WTC11 (cell line): ENCODE data around the gene RNF150. TPM values are rescaled to one million over a fixed set of nuclear protein-coding genes. Genes with fewer than 3 reads are reported as not detected.

Source experiments
- ATAC-seq: fragments of 200-7000 bp; cut with Tn5 transposase; 2 replicates; pipeline ENCODE4 v1.10.0; 2021; ENCODE audit warnings: mild to moderate bottlenecking, moderate library complexity
- CTCF ChIA-PET: fragments of 300-600 bp; sonication (Branson Sonifier 250); formaldehyde crosslinking; loops from one replicate; lab custom pipeline; 2021; ENCODE audit warnings: antibody characterized with exemption; lab: Charles Lee
- POLR2A ChIA-PET: fragments of 350-600 bp; sonication (Branson Sonifier 250); formaldehyde crosslinking; loops from one replicate; lab custom pipeline; 2021; ENCODE audit warnings: antibody characterized with exemption; lab: Charles Lee
- DNase-seq: peaks from one replicate; pipeline ENCODE4 v3.0.0; 2021; ENCODE audit warnings: low spot score
- H3K27ac Mint-ChIP-seq: 2 replicates; pipeline ENCODE4 v1.8.0; 2021; ENCODE audit warnings: mixed read lengths
- H3K27me3 Mint-ChIP-seq: 2 replicates; pipeline ENCODE4 v1.8.0; 2021; ENCODE audit warnings: low read depth, mild to moderate bottlenecking, moderate library complexity, mixed read lengths
- H3K36me3 Mint-ChIP-seq: 2 replicates; pipeline ENCODE4 v1.8.0; 2021; ENCODE audit warnings: mixed read lengths
- H3K4me1 Mint-ChIP-seq: 2 replicates; pipeline ENCODE4 v1.8.0; 2022; ENCODE audit warnings: mixed read lengths
- H3K4me3 Mint-ChIP-seq: 2 replicates; pipeline ENCODE4 v1.8.0; 2021; ENCODE audit warnings: mild to moderate bottlenecking, moderate library complexity, mixed read lengths
- H3K9me3 Mint-ChIP-seq: 2 replicates; pipeline ENCODE4 v1.8.0; 2021; ENCODE audit warnings: mixed read lengths
- ATF1 ChIP-seq: sonication (generic); formaldehyde crosslinking; IDR thresholded peaks from 2 replicates; pipeline ENCODE4 v1.8.1; 2023; ENCODE audit warnings: mild to moderate bottlenecking, moderate library complexity, missing genetic modification reagents
- EMX1 ChIP-seq: fragments of 250-450 bp; sonication (Bioruptor Pico); IDR thresholded peaks from 2 replicates; pipeline ENCODE4 v1.8.0; 2021; ENCODE audit warnings: mild to moderate bottlenecking
- MXD4 ChIP-seq: fragments of 250-450 bp; sonication (Bioruptor Pico); IDR thresholded peaks from 2 replicates; pipeline ENCODE4 v1.8.0; 2021; ENCODE audit warnings: mild to moderate bottlenecking, moderate library complexity, borderline replicate concordance
- NR1H2 ChIP-seq: sonication (generic); formaldehyde crosslinking; IDR thresholded peaks from 2 replicates; pipeline ENCODE4 v1.9.0; 2021; ENCODE audit warnings: mild to moderate bottlenecking, moderate library complexity, missing genetic modification reagents
- NR2C2 ChIP-seq: sonication (generic); formaldehyde crosslinking; IDR thresholded peaks from 2 replicates; pipeline ENCODE4 v1.8.0; 2022; ENCODE audit warnings: mild to moderate bottlenecking, missing genetic modification reagents
- PRRX2 ChIP-seq: fragments of 250-450 bp; sonication (Bioruptor Pico); IDR thresholded peaks from 2 replicates; pipeline ENCODE4 v1.8.0; 2021; ENCODE audit warnings: mild to moderate bottlenecking
- SMAD3 ChIP-seq: sonication (generic); formaldehyde crosslinking; IDR thresholded peaks from 2 replicates; pipeline ENCODE4 v1.8.0; 2022; ENCODE audit warnings: missing genetic modification reagents, mild to moderate bottlenecking, borderline replicate concordance
- SMAD4 ChIP-seq: sonication (generic); formaldehyde crosslinking; IDR thresholded peaks from 2 replicates; pipeline ENCODE4 v1.8.0; 2022; ENCODE audit warnings: mild to moderate bottlenecking, missing genetic modification reagents
- ZNF317 ChIP-seq: sonication (generic); formaldehyde crosslinking; IDR thresholded peaks from 2 replicates; pipeline ENCODE4 v1.8.1; 2023; ENCODE audit warnings: low read depth, mild to moderate bottlenecking, moderate library complexity, missing genetic modification reagents, borderline replicate concordance
- ZNF416 ChIP-seq: fragments of 250-450 bp; sonication (Bioruptor Pico); IDR thresholded peaks from 2 replicates; pipeline ENCODE4 v1.9.0; 2021; ENCODE audit warnings: mild to moderate bottlenecking, inconsistent platforms
- total RNA-seq: library from RNA; stranded (reverse); gene quantifications from 3 replicates; pipeline ENCODE4 v1.2.3, GENCODE V29; 2021
- TF ChIP-seq, protein P1 (sequence below): fragments of 250-450 bp; sonication (Bioruptor Pico); IDR thresholded peaks from 2 replicates; pipeline ENCODE4 v1.9.0; 2021; ENCODE audit warnings: mild to moderate bottlenecking, borderline replicate concordance
- TF ChIP-seq, protein P2 (sequence below): sonication (generic); formaldehyde crosslinking; IDR thresholded peaks from 2 replicates; pipeline ENCODE4 v1.8.1; 2023; ENCODE audit warnings: mild to moderate bottlenecking, missing genetic modification reagents, moderate library complexity
- TF ChIP-seq, protein P3 (sequence below): sonication (generic); formaldehyde crosslinking; IDR thresholded peaks from 2 replicates; pipeline ENCODE4 v1.8.1; 2022; ENCODE audit warnings: mild to moderate bottlenecking, missing genetic modification reagents, moderate library complexity, borderline replicate concordance
- TF ChIP-seq, protein P4 (sequence below): sonication (generic); formaldehyde crosslinking; IDR thresholded peaks from 2 replicates; pipeline ENCODE4 v1.8.1; 2022; ENCODE audit warnings: missing genetic modification reagents, borderline replicate concordance
- TF ChIP-seq, protein P5 (sequence below): fragments of 250-450 bp; sonication (Bioruptor Pico); IDR thresholded peaks from 2 replicates; pipeline ENCODE4 v1.8.0; 2021; ENCODE audit warnings: mild to moderate bottlenecking
- TF ChIP-seq, protein P6 (sequence below): fragments of 200-600 bp; IDR thresholded peaks from 2 replicates; pipeline ENCODE4 v1.8.0; 2022; ENCODE audit warnings: antibody characterized with exemption
- TF ChIP-seq, protein P7 (sequence below): fragments of 250-450 bp; sonication (Bioruptor Pico); IDR thresholded peaks from 2 replicates; pipeline ENCODE4 v2.1.2; 2022; ENCODE audit warnings: mild to moderate bottlenecking, moderate library complexity
- TF ChIP-seq, protein P8 (sequence below): fragments of 250-450 bp; sonication (Bioruptor Pico); IDR thresholded peaks from 2 replicates; pipeline ENCODE4 v1.9.0; 2021; ENCODE audit warnings: mild to moderate bottlenecking

RNF150 gene
- total RNA-seq, 1 experiment from 2014 or later = 5.9 TPM

DNA sequence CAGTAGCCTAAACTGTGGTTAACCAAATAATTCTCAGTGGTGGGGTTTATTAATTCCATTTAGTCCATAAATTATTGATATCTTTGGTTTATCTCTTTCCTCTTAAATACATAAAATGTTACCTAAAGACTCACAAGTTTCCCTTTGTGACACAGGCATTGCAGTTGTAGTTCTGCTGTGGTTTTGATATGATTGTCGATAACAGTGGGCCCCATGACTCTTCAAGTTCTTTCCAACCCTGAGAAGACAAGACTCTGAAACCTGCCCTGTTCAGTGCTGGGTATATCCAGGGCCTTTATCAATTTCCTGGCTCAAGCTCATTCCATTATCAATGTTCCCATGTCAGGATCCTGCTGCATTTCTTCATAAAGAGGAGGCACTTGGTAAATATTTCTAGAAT is 259.2 kb downstream of the RNF150 start (continued):
- TF ChIP-seq, protein P1, sequence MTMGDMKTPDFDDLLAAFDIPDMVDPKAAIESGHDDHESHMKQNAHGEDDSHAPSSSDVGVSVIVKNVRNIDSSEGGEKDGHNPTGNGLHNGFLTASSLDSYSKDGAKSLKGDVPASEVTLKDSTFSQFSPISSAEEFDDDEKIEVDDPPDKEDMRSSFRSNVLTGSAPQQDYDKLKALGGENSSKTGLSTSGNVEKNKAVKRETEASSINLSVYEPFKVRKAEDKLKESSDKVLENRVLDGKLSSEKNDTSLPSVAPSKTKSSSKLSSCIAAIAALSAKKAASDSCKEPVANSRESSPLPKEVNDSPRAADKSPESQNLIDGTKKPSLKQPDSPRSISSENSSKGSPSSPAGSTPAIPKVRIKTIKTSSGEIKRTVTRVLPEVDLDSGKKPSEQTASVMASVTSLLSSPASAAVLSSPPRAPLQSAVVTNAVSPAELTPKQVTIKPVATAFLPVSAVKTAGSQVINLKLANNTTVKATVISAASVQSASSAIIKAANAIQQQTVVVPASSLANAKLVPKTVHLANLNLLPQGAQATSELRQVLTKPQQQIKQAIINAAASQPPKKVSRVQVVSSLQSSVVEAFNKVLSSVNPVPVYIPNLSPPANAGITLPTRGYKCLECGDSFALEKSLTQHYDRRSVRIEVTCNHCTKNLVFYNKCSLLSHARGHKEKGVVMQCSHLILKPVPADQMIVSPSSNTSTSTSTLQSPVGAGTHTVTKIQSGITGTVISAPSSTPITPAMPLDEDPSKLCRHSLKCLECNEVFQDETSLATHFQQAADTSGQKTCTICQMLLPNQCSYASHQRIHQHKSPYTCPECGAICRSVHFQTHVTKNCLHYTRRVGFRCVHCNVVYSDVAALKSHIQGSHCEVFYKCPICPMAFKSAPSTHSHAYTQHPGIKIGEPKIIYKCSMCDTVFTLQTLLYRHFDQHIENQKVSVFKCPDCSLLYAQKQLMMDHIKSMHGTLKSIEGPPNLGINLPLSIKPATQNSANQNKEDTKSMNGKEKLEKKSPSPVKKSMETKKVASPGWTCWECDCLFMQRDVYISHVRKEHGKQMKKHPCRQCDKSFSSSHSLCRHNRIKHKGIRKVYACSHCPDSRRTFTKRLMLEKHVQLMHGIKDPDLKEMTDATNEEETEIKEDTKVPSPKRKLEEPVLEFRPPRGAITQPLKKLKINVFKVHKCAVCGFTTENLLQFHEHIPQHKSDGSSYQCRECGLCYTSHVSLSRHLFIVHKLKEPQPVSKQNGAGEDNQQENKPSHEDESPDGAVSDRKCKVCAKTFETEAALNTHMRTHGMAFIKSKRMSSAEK (CRISPR knock-in tag) = no peak
- TF ChIP-seq, protein P2, sequence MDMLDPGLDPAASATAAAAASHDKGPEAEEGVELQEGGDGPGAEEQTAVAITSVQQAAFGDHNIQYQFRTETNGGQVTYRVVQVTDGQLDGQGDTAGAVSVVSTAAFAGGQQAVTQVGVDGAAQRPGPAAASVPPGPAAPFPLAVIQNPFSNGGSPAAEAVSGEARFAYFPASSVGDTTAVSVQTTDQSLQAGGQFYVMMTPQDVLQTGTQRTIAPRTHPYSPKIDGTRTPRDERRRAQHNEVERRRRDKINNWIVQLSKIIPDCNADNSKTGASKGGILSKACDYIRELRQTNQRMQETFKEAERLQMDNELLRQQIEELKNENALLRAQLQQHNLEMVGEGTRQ (CRISPR knock-in tag) = no peak
- TF ChIP-seq NR2C2 (CRISPR knock-in tag) = no peak

DNA sequence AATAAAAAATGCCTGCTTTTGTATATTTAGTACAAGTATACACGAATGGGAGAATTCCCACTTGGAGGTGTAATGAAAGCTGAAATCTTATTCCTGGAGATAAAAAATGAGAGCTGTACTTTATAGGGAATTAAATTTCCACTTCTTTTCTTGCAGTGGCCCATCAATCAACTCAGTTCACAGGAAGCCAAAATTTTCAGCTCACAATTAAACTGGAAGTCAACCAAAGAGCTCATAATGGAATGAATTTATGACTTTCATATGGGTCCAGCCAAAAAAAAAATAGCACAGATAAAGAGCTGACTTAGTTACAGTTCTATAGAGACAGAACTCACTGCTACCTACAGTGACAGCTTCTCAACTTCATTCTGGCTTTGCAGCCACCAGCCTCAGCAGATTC is 261.9 kb downstream of the RNF150 start:
- Mint-ChIP-seq H3K36me3 (no peaks in the 10 kb centered on the region), H3K4me1 (peaks cover 10% of the 10 kb centered on the region), H3K27ac (no peak overlapping the region), H3K4me3 (no peak overlapping the region), H3K9me3 (no peaks in the 10 kb centered on the region), H3K27me3 (no peaks in the 10 kb centered on the region)
- POLR2A ChIA-PET = no interaction called here
- ATAC-seq (no peak), DNase-seq (no peak)
- CTCF ChIA-PET = interaction anchor here (0.6 to 1.2 kb wide), 3 partner anchors 13 to 442 kb away, joined by 3 read pairs; partner anchors contain the start of gene RNF150
- TF ChIP-seq ZNF317 (no peak), ATF1 (no peak), ZNF416 (CRISPR knock-in tag) (no peak), NR1H2 (no peak), SMAD4 (CRISPR knock-in tag) (no peak), EMX1 (no peak), MXD4 (no peak), PRRX2 (CRISPR knock-in tag) (no peak), SMAD3 (CRISPR knock-in tag) (no peak)
- TF ChIP-seq, protein P3, sequence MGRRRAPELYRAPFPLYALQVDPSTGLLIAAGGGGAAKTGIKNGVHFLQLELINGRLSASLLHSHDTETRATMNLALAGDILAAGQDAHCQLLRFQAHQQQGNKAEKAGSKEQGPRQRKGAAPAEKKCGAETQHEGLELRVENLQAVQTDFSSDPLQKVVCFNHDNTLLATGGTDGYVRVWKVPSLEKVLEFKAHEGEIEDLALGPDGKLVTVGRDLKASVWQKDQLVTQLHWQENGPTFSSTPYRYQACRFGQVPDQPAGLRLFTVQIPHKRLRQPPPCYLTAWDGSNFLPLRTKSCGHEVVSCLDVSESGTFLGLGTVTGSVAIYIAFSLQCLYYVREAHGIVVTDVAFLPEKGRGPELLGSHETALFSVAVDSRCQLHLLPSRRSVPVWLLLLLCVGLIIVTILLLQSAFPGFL = no peak
- TF ChIP-seq, protein P4, sequence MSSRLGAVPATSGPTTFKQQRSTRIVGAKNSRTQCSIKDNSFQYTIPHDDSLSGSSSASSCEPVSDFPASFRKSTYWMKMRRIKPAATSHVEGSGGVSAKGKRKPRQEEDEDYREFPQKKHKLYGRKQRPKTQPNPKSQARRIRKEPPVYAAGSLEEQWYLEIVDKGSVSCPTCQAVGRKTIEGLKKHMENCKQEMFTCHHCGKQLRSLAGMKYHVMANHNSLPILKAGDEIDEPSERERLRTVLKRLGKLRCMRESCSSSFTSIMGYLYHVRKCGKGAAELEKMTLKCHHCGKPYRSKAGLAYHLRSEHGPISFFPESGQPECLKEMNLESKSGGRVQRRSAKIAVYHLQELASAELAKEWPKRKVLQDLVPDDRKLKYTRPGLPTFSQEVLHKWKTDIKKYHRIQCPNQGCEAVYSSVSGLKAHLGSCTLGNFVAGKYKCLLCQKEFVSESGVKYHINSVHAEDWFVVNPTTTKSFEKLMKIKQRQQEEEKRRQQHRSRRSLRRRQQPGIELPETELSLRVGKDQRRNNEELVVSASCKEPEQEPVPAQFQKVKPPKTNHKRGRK (CRISPR knock-in tag) = no peak
- TF ChIP-seq, protein P5, sequence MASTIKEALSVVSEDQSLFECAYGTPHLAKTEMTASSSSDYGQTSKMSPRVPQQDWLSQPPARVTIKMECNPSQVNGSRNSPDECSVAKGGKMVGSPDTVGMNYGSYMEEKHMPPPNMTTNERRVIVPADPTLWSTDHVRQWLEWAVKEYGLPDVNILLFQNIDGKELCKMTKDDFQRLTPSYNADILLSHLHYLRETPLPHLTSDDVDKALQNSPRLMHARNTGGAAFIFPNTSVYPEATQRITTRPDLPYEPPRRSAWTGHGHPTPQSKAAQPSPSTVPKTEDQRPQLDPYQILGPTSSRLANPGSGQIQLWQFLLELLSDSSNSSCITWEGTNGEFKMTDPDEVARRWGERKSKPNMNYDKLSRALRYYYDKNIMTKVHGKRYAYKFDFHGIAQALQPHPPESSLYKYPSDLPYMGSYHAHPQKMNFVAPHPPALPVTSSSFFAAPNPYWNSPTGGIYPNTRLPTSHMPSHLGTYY (CRISPR knock-in tag) = no peak
- TF ChIP-seq, protein P6, sequence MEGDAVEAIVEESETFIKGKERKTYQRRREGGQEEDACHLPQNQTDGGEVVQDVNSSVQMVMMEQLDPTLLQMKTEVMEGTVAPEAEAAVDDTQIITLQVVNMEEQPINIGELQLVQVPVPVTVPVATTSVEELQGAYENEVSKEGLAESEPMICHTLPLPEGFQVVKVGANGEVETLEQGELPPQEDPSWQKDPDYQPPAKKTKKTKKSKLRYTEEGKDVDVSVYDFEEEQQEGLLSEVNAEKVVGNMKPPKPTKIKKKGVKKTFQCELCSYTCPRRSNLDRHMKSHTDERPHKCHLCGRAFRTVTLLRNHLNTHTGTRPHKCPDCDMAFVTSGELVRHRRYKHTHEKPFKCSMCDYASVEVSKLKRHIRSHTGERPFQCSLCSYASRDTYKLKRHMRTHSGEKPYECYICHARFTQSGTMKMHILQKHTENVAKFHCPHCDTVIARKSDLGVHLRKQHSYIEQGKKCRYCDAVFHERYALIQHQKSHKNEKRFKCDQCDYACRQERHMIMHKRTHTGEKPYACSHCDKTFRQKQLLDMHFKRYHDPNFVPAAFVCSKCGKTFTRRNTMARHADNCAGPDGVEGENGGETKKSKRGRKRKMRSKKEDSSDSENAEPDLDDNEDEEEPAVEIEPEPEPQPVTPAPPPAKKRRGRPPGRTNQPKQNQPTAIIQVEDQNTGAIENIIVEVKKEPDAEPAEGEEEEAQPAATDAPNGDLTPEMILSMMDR = no peak
- TF ChIP-seq, protein P7, sequence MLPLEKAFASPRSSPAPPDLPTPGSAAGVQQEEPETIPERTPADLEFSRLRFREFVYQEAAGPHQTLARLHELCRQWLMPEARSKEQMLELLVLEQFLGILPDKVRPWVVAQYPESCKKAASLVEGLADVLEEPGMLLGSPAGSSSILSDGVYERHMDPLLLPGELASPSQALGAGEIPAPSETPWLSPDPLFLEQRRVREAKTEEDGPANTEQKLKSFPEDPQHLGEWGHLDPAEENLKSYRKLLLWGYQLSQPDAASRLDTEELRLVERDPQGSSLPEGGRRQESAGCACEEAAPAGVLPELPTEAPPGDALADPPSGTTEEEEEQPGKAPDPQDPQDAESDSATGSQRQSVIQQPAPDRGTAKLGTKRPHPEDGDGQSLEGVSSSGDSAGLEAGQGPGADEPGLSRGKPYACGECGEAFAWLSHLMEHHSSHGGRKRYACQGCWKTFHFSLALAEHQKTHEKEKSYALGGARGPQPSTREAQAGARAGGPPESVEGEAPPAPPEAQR = no peak
- TF ChIP-seq, protein P8, sequence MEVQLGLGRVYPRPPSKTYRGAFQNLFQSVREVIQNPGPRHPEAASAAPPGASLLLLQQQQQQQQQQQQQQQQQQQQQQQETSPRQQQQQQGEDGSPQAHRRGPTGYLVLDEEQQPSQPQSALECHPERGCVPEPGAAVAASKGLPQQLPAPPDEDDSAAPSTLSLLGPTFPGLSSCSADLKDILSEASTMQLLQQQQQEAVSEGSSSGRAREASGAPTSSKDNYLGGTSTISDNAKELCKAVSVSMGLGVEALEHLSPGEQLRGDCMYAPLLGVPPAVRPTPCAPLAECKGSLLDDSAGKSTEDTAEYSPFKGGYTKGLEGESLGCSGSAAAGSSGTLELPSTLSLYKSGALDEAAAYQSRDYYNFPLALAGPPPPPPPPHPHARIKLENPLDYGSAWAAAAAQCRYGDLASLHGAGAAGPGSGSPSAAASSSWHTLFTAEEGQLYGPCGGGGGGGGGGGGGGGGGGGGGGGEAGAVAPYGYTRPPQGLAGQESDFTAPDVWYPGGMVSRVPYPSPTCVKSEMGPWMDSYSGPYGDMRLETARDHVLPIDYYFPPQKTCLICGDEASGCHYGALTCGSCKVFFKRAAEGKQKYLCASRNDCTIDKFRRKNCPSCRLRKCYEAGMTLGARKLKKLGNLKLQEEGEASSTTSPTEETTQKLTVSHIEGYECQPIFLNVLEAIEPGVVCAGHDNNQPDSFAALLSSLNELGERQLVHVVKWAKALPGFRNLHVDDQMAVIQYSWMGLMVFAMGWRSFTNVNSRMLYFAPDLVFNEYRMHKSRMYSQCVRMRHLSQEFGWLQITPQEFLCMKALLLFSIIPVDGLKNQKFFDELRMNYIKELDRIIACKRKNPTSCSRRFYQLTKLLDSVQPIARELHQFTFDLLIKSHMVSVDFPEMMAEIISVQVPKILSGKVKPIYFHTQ (CRISPR knock-in tag) = no peak
